ENCODE measurements around the gene DGCR8. TPM values are rescaled to one million over a fixed set of nuclear protein-coding genes. Genes with fewer than 3 reads are reported as not detected.

DGCR8 gene
- total RNA-seq, 1 donor from 2014 or later, result 20.9 TPM

- DNase-seq (ENCODE audit: low read depth in 2 of 2), result no peak
Measured at GRCh38 chr22:20135806-20136602, 56.0 kb downstream of the DGCR8 start.

- no peak for DNase-seq (ENCODE audit: low read depth in 2 of 2)
Measured at GRCh38 chr22:20136603-20136873, 56.5 kb downstream of the DGCR8 start.

GRCh38 chr22:20137113-20137512 lies 57.1 kb downstream of the DGCR8 start:
- DNase-seq (ENCODE audit: low read depth in 2 of 2), result no peak

- no peak for DNase-seq (ENCODE audit: low read depth in 2 of 2)
Measured at GRCh38 chr22:20137671-20138416, 57.8 kb downstream of the DGCR8 start.

- no peak for DNase-seq (ENCODE audit: low read depth in 2 of 2)
Measured at GRCh38 chr22:20138417-20138738, 58.3 kb downstream of the DGCR8 start.

GRCh38 chr22:20138868-20139267 lies 58.8 kb downstream of the DGCR8 start:
- DNase-seq (ENCODE audit: low read depth in 2 of 2), result no peak

GRCh38 chr22:20139391-20140106 lies 59.5 kb downstream of the DGCR8 start:
- no peak for DNase-seq (ENCODE audit: low read depth in 2 of 2)

- no peak for DNase-seq (ENCODE audit: low read depth in 2 of 2)
Measured at GRCh38 chr22:20140107-20140445, 60.0 kb downstream of the DGCR8 start.

GRCh38 chr22:20140521-20140964 lies 60.5 kb downstream of the DGCR8 start:
- no peak for DNase-seq (ENCODE audit: low read depth in 2 of 2)

GRCh38 chr22:20141186-20142077 lies 61.4 kb downstream of the DGCR8 start:
- DNase-seq (ENCODE audit: low read depth in 2 of 2), result no peak

- no peak for DNase-seq (ENCODE audit: low read depth in 2 of 2)
Measured at GRCh38 chr22:20142711-20143621, 62.9 kb downstream of the DGCR8 start.

- no peak for DNase-seq (ENCODE audit: low read depth in 2 of 2)
Measured at GRCh38 chr22:20143883-20144665, 64.0 kb downstream of the DGCR8 start.

- no peak for DNase-seq (ENCODE audit: low read depth in 2 of 2)
Measured at GRCh38 chr22:20145206-20145831, 65.3 kb downstream of the DGCR8 start.

- DNase-seq (ENCODE audit: low read depth in 2 of 2), result no peak
Measured at GRCh38 chr22:20145832-20146223, 65.8 kb downstream of the DGCR8 start.

- no peak for DNase-seq (ENCODE audit: low read depth in 2 of 2)
Measured at GRCh38 chr22:20146777-20147176, 66.7 kb downstream of the DGCR8 start.

GRCh38 chr22:20147237-20147988 lies 67.4 kb downstream of the DGCR8 start:
- DNase-seq (ENCODE audit: low read depth in 2 of 2), result no peak

GRCh38 chr22:20148414-20148813 lies 68.4 kb downstream of the DGCR8 start:
- DNase-seq (ENCODE audit: low read depth in 2 of 2), result no peak
